ENCODE results near the gene ZBED4. TPM values are rescaled to one million over a fixed set of nuclear protein-coding genes. Genes with fewer than 3 reads are reported as not detected.

ZBED4 gene
- total and polyA plus RNA-seq, 8 donors: 12.8 to 19.8 (median 15.1) TPM

- H3K36me3 ChIP-seq: no peaks in the 10 kb centered on the region
- no peak overlapping the region for H3K4me3 ChIP-seq
- H3K27ac ChIP-seq: peak overlapping the region; percentile 49 to 70
- H3K27me3 ChIP-seq: peaks cover 0 to under 1% of the 10 kb centered on the region in 2 donors
- no peaks in the 10 kb centered on the region for H3K9me3 ChIP-seq
- no peak for TF ChIP-seq CTCF (IDR thresholded peaks at IDR 0.05)
- H3K4me1 ChIP-seq: peaks cover 0 to 10% of the 10 kb centered on the region in 2 donors
- intact Hi-C loops (cut with DNase I): no loop called here
- ATAC-seq (peak; percentile 82), DNase-seq (peak in 2 of 4 donors; percentile 32 to 74)
Measured at GRCh38 chr22:49833340-49834007, 20.2 kb upstream of the ZBED4 start.

GRCh38 chr22:49838771-49839717 is 14.6 kb upstream of the ZBED4 start:
- Histone ChIP-seq H3K27me3 (peaks cover 0 to 4% of the 10 kb centered on the region in 2 donors), H3K4me1 (peaks cover 0 to 3% of the 10 kb centered on the region in 2 donors), H3K4me3 (no peak overlapping the region), H3K27ac (no peak overlapping the region), H3K36me3 (no peaks in the 10 kb centered on the region), H3K9me3 (no peaks in the 10 kb centered on the region)
- intact Hi-C loops (cut with DNase I): no loop called here
- peak; percentile 49 for ATAC-seq
- peak in 1 of 4 donors; percentile 70 for DNase-seq
- TF ChIP-seq CTCF (IDR thresholded peaks at IDR 0.05): no peak

GRCh38 chr22:49845241-49845640 is 8.4 kb upstream of the ZBED4 start:
- peaks cover 25 to 32% of the 10 kb centered on the region in 2 donors for H3K27me3 ChIP-seq
- H3K4me3 ChIP-seq: no peak overlapping the region
- TF ChIP-seq CTCF (IDR thresholded peaks at IDR 0.05): no peak
- DNase-seq (peak in 1 of 4 donors; percentile 37), ATAC-seq (no peak)
- H3K9me3 ChIP-seq: no peaks in the 10 kb centered on the region
- no peaks in the 10 kb centered on the region for H3K36me3 ChIP-seq
- H3K4me1 ChIP-seq: peaks cover 4 to 23% of the 10 kb centered on the region in 2 donors
- intact Hi-C loops (cut with DNase I): no loop called here
- H3K27ac ChIP-seq: no peak overlapping the region

GRCh38 chr22:49845666-49846459 is 7.8 kb upstream of the ZBED4 start:
- Histone ChIP-seq H3K4me1 (peaks cover 4 to 23% of the 10 kb centered on the region in 2 donors), H3K9me3 (no peaks in the 10 kb centered on the region), H3K36me3 (no peaks in the 10 kb centered on the region), H3K27ac (no peak overlapping the region), H3K27me3 (peaks cover 26 to 37% of the 10 kb centered on the region in 2 donors), H3K4me3 (no peak overlapping the region)
- no peak for TF ChIP-seq CTCF (IDR thresholded peaks at IDR 0.05)
- intact Hi-C loops (cut with DNase I): no loop called here
- peak in 1 of 4 donors; percentile 41 for DNase-seq
- ATAC-seq: no peak
